Measurements from ENCODE around the gene MTFR1L.

The MTFR1L gene

GRCh38 chr1:25792115-25792514 is 27.6 kb upstream of the MTFR1L start:
- H3K4me3 ChIP-seq (ENCODE audit: control insufficient read depth, low read depth, low read length) = no peak overlapping the region
- no peak for TF ChIP-seq CTCF (conservative IDR thresholded peaks at IDR 0.05; ENCODE audit: control insufficient read depth, insufficient read depth, low read depth, low read length)
- no peak for DNase-seq (ENCODE audit: low read depth)

- no peak for TF ChIP-seq CTCF (conservative IDR thresholded peaks at IDR 0.05; ENCODE audit: control insufficient read depth, insufficient read depth, low read depth, low read length)
- H3K4me3 ChIP-seq (ENCODE audit: control insufficient read depth, low read depth, low read length) = no peak overlapping the region
- no peak for DNase-seq (ENCODE audit: low read depth)
Measured at GRCh38 chr1:25793585-25794170, 26.1 kb upstream of the MTFR1L start.

DNA sequence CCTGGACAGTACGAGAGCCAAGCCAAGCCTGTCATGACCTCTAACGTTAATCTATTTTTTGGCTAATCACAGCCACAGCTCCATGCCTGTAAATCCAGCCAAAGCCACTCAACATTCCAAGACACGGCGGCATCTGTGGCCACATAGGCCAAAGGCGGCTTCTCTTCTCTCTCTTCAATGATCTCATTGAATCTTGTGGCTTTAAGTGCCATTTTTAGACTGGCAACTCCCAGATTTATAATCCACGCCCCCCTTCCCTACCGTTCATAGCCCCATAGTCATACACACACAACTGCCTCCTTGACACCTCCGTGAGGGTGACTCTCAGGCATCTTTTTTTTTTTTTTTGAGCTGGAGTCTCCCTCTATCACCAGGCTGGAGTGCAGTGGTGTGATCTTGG is 25.4 kb upstream of the MTFR1L start:
- no peak overlapping the region for H3K4me3 ChIP-seq (ENCODE audit: control insufficient read depth, low read depth, low read length)
- no peak for TF ChIP-seq CTCF (conservative IDR thresholded peaks at IDR 0.05; ENCODE audit: control insufficient read depth, insufficient read depth, low read depth, low read length)
- DNase-seq (ENCODE audit: low read depth) = no peak

DNA sequence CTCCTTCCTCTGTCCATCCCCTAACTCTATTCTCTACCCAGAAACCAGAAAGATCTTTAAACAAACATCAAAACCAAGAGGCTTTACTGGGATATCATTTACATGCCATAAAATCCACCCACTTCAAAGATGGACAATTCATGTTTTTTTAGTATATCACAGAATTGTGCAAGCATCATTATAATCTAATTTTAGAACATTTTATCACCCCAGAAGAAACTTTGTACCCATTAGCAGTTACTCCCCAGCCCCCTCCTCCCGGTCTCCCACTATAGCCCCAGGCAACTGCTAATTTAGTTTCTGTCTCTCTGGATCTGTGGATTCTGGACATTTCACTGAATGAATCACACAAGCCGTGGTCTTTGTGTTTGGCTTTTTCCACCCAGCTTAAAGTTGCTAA is 24.5 kb upstream of the MTFR1L start:
- DNase-seq (ENCODE audit: low read depth) = no peak
- no peak for TF ChIP-seq CTCF (conservative IDR thresholded peaks at IDR 0.05; ENCODE audit: control insufficient read depth, insufficient read depth, low read depth, low read length)
- no peak overlapping the region for H3K4me3 ChIP-seq (ENCODE audit: control insufficient read depth, low read depth, low read length)

DNA sequence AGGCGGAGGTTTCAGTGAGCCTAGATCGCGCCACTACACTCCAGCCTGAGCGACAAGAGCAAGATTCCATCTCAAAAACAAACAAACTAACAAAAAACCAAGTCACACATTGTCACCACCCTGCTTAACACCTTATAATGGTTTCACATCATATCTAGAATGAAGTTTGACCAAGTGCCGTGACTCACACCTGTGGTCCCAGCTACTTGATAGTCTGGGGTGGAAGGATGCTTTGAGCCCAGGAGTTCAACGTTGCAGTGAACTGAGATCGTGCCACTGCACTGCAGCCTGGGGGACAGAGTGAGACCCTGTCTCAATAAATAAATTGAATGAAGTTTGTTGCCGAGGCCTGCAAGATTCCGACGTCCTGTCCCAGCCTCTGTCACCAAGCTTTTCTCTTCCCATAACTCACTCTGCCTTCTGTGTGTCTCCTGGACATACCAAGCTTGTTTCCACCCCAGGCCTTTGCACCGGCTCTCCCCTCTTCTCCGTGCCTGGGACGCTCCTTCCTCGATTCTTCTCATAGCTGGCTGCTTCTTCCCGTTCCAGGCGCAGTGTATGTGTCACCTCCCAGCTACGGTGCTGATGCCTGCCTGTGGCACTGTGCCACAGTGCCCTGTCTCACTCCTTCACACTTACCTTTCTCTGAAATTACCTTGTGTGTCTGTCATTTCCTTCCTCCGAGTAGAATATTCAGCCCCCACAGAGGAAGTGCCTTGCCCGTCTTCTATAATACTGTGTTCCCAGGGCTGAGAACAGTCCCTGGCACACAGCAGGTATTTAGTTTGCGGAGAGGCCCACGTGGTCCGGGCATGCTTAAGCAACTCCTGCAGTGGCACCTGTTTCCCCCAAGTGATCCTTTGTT is 23.6 kb upstream of the MTFR1L start:
- TF ChIP-seq CTCF (conservative IDR thresholded peaks at IDR 0.05; ENCODE audit: control insufficient read depth, insufficient read depth, low read depth, low read length) = no peak
- no peak overlapping the region for H3K4me3 ChIP-seq (ENCODE audit: control insufficient read depth, low read depth, low read length)
- no peak for DNase-seq (ENCODE audit: low read depth)

GRCh38 chr1:25796811-25797458 is 22.8 kb upstream of the MTFR1L start:
- DNase-seq (ENCODE audit: low read depth) = peak; percentile 77

More at GRCh38 chr1:25796811-25797458, 22.8 kb upstream of the MTFR1L start:
- H3K4me3 ChIP-seq (ENCODE audit: control insufficient read depth, low read depth, low read length) = no peak overlapping the region
- peak; percentile 92 for TF ChIP-seq CTCF (conservative IDR thresholded peaks at IDR 0.05; ENCODE audit: control insufficient read depth, insufficient read depth, low read depth, low read length)
